ENCODE measurements around the gene TEAD1.
A peak's percentile ranks its signal among the peaks of the same experiment; 100 is the strongest.

Gene TEAD1

DNA sequence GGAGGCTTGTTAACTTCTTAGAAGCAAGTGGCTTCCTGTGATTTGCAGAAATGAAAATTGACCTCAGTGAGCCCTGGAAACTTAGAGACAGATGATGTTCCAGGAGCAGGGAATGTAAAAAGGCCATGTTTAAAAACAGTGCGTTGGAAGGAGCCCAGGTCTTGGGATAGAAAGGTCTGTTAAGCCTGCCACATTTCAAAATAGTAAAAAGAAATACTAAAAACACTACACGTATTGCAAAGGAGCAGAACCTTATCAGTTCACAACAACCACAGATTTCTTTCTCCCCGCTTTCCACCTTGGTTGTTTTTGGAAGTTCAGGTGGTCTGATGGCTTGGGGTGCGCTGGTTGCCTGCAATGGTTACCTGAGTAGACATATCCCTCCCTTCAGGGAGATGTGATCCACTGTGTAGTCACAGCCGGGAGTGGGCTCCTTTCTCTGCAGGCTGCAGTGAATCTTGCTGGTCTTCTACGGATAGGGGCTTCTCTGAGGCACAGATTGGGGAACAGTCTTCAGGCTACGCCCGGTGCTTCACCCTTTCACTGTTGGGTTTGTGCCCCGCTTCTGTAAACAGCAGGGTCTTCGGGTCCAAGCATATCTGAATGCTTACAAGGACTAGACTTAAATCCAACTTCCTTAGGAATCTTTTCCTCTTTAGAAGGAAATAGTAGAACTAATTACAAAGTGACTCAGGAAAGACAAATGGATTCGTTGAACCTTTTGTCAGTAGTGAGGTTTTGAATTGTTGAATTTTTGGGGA lies 1.9 kb downstream of the TEAD1 start:
- peak overlapping the region; percentile 34; the same call in 1 of the 2 replicates for H3K27ac ChIP-seq (ENCODE audit: low read length)

DNA sequence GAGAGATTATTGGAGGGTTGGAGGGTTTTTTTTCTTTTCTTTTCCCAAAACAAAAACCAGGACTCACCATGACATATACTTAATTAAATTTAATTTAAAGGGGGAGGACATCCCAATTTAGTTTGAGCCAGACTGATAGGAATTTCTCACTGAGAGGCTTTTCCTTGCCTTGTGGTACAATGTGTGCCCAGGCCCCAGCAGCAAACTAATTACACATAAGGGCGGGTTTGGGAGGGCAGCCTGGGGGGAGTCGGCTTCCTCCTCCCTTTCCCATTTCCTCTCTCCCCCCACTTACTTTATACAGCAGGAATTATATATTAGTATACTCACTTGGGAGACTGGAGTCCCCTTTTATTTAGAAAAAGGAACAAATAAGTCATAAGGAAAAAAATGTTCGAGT lies 2.9 kb downstream of the TEAD1 start:
- H3K4me3 ChIP-seq (ENCODE audit: low read length): peak overlapping the region; percentile 88; the same call in 1 of the 2 replicates
- peaks cover 18% of the 10 kb centered on the region for H3F3A ChIP-seq (ENCODE audit: insufficient read depth, low read length)
- no peaks in the 10 kb centered on the region for H3K27me3 ChIP-seq (replicated peaks; ENCODE audit: insufficient read depth, low read length)
- H3K9ac ChIP-seq (ENCODE audit: low read length): peak overlapping the region; percentile 84; the same call in 1 of the 2 replicates
- H3K27ac ChIP-seq (ENCODE audit: low read length): no peak overlapping the region
- DNase-seq: no peak
- TF ChIP-seq, protein P1, sequence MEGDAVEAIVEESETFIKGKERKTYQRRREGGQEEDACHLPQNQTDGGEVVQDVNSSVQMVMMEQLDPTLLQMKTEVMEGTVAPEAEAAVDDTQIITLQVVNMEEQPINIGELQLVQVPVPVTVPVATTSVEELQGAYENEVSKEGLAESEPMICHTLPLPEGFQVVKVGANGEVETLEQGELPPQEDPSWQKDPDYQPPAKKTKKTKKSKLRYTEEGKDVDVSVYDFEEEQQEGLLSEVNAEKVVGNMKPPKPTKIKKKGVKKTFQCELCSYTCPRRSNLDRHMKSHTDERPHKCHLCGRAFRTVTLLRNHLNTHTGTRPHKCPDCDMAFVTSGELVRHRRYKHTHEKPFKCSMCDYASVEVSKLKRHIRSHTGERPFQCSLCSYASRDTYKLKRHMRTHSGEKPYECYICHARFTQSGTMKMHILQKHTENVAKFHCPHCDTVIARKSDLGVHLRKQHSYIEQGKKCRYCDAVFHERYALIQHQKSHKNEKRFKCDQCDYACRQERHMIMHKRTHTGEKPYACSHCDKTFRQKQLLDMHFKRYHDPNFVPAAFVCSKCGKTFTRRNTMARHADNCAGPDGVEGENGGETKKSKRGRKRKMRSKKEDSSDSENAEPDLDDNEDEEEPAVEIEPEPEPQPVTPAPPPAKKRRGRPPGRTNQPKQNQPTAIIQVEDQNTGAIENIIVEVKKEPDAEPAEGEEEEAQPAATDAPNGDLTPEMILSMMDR (IDR thresholded peaks at IDR 0.05; ENCODE audit: low read length): no peak
- no peak for TF ChIP-seq EZH2phosphoT487 (IDR thresholded peaks at IDR 0.05; ENCODE audit: low read length)
- no peak for TF ChIP-seq EZH2 (optimal IDR thresholded peaks at IDR 0.05; ENCODE audit: low read depth, low read length)
- peak overlapping the region; percentile 69 for H3K4me2 ChIP-seq (ENCODE audit: low read depth, low read length)
- no peak overlapping the region for H2AFZ ChIP-seq (ENCODE audit: low read length)
- H3K36me3 ChIP-seq (replicated peaks; ENCODE audit: insufficient read depth, low read length): no peaks in the 10 kb centered on the region; the same call in 1 of the 2 replicates
- no peaks in the 10 kb centered on the region for H4K20me1 ChIP-seq (ENCODE audit: insufficient read depth, low read length)
- H3K9me3 ChIP-seq (replicated peaks; ENCODE audit: insufficient read depth, low read length): no peaks in the 10 kb centered on the region
- peaks cover 69% of the 10 kb centered on the region for H3K79me2 ChIP-seq (ENCODE audit: low read length)
- no peaks in the 10 kb centered on the region for H3K9me2 ChIP-seq (replicated peaks; ENCODE audit: insufficient read depth, low read length)
- peaks cover 31% of the 10 kb centered on the region for H3K4me1 ChIP-seq (ENCODE audit: low read length)

More for the DNA sequence above, 1.9 kb downstream of the TEAD1 start:
- peaks cover 24% of the 10 kb centered on the region for H3K4me1 ChIP-seq (ENCODE audit: low read length)
- peak overlapping the region; percentile 84 for H3K9ac ChIP-seq (ENCODE audit: low read length)
- H3K9me3 ChIP-seq (replicated peaks; ENCODE audit: insufficient read depth, low read length): no peaks in the 10 kb centered on the region
- H3K36me3 ChIP-seq (replicated peaks; ENCODE audit: insufficient read depth, low read length): no peaks in the 10 kb centered on the region; the same call in 1 of the 2 replicates
- peak overlapping the region; percentile 88 for H3K4me3 ChIP-seq (ENCODE audit: low read length)
- peak; percentile 27 for DNase-seq
- TF ChIP-seq, protein P1 (IDR thresholded peaks at IDR 0.05; ENCODE audit: low read length): no peak
- TF ChIP-seq EZH2phosphoT487 (IDR thresholded peaks at IDR 0.05; ENCODE audit: low read length) (no peak), EZH2 (optimal IDR thresholded peaks at IDR 0.05; ENCODE audit: low read depth, low read length) (no peak)
- peaks cover 16% of the 10 kb centered on the region for H3F3A ChIP-seq (ENCODE audit: insufficient read depth, low read length)
- peak overlapping the region; percentile 69 for H3K4me2 ChIP-seq (ENCODE audit: low read depth, low read length)
- H3K79me2 ChIP-seq (ENCODE audit: low read length): peaks cover 59% of the 10 kb centered on the region
- H3K27me3 ChIP-seq (replicated peaks; ENCODE audit: insufficient read depth, low read length): no peaks in the 10 kb centered on the region
- H4K20me1 ChIP-seq (ENCODE audit: insufficient read depth, low read length): no peaks in the 10 kb centered on the region
- H3K9me2 ChIP-seq (replicated peaks; ENCODE audit: insufficient read depth, low read length): no peaks in the 10 kb centered on the region
- no peak overlapping the region for H2AFZ ChIP-seq (ENCODE audit: low read length)

DNA sequence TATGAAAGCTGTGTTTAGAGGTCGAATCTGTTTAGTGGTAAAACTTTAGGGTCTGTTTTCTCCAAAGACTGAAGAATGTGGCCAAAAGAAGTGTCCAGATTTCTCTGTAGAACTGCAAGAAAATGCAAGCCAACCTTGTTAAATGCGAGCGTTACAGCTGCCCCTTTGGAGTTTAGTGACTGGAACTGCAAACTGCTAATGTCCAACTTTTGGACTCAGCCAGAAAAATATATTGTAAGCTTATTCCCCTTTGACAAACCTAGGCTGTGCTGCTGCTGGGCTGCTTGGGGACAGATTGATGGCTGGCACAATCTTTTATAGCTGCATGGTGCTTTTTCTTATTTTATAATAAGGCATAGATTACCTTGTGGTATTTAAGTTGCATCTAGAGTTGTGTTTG lies 3.9 kb downstream of the TEAD1 start:
- Histone ChIP-seq H2AFZ (ENCODE audit: low read length) (no peak overlapping the region), H4K20me1 (ENCODE audit: insufficient read depth, low read length) (no peaks in the 10 kb centered on the region), H3K9me3 (replicated peaks; ENCODE audit: insufficient read depth, low read length) (no peaks in the 10 kb centered on the region), H3K9me2 (replicated peaks; ENCODE audit: insufficient read depth, low read length) (no peaks in the 10 kb centered on the region), H3F3A (ENCODE audit: insufficient read depth, low read length) (peaks cover 18% of the 10 kb centered on the region), H3K4me2 (ENCODE audit: low read depth, low read length) (peak overlapping the region; percentile 69), H3K27ac (ENCODE audit: low read length) (peak overlapping the region; percentile 23; the same call in 1 of the 2 replicates), H3K9ac (ENCODE audit: low read length) (peak overlapping the region; percentile 33; the same call in 1 of the 2 replicates), H3K36me3 (replicated peaks; ENCODE audit: insufficient read depth, low read length) (no peaks in the 10 kb centered on the region; the same call in 1 of the 2 replicates), H3K4me3 (ENCODE audit: low read length) (peak overlapping the region; percentile 13; the same call in 1 of the 2 replicates), H3K4me1 (ENCODE audit: low read length) (peaks cover 31% of the 10 kb centered on the region), H3K27me3 (replicated peaks; ENCODE audit: insufficient read depth, low read length) (no peaks in the 10 kb centered on the region), H3K79me2 (ENCODE audit: low read length) (peaks cover 79% of the 10 kb centered on the region)
- TF ChIP-seq EZH2phosphoT487 (IDR thresholded peaks at IDR 0.05; ENCODE audit: low read length): no peak
- TF ChIP-seq, protein P1 (IDR thresholded peaks at IDR 0.05; ENCODE audit: low read length): no peak
- no peak for DNase-seq
